Hematopoietic multipotent progenitor cell treated with erythropoietin and hydrocortisone succinate and interleukin-3 and kit ligand, for 6 days (in vitro differentiated cells): ENCODE results near the gene A3GALT2.

Experiments
- DNase-seq: peaks from one replicate; pipeline ENCODE4 v3.0.0-alpha.2; 2015

The A3GALT2 gene

DNA sequence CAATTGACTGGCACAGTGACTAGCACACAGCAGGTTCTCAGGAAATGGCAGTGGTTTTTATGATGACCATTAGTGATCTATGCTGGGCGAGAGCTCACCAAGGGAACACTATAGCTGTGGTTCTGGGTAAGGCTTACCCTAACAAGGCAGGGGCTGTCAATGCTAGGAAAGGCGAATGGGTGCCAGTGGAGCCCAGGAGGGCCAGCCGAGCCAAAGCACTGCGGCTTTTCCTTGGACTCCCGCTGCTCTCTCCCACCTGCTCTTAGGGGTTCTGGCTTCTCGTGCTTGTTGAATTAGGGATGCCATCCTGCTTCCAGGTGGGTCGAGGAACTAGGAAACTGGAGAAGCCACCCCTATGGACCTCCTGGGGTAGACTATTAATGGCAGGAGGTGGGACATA is 10.0 kb upstream of the A3GALT2 start:
- DNase-seq = no peak

DNA sequence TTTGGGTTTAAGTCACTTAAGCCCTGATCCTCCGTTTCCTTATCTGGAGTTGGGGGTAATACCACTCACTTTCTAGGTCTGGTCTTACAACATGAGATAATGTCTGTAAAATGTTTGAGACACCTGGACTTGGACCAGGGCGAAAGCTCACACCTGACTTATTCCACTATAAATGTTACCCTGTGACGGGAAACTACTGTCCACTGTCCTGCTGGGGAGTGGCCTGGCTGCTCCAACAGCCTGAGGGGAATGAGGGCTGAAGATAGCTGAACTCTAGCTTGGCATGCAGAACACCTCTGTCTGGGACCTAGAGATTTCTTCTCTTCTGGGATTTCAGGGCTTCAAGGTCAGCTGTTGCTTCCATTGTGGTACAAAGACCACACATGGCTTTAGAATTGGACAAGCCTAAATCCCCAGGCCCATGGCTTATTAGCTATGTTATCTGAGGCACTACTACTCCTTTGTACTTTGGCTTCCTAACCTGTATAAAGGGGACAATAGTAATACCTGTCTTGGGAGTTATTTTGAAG is 9.5 kb upstream of the A3GALT2 start:
- DNase-seq = no peak

DNA sequence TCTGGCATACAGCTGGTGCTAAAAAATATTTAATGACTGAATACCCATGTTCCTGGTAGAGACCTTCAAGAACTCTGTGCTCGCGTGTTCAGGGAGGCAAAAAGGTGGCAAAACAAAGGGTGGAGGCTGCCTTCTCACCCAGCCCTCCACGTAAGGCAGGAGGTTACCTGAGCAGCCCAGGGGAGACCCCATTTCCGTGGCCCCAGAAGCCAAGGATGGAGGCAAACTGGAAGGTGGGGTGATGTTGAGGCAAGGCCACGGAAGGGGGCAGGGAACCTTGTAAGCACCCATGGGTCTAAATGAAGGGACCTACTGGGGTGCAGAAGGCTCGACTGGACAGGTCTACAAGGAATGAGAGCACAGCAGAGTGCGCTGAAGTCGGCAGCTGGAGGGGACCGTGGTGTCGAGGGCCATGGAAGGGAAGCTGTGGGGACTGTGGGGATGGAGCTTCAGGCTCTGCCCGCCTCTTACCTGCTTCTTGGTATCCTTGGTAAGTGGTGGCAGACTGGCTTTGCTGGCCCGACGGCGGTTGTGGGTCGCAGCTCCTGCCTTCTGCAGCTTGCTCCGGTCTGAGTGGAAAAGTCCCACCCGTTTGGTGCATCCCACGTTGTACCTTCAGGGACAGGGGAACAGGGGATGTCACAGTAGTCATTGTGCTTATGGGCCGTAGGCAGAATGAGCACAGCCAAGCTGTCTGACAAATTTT is 8.9 kb upstream of the A3GALT2 start:
- DNase-seq = no peak

DNA sequence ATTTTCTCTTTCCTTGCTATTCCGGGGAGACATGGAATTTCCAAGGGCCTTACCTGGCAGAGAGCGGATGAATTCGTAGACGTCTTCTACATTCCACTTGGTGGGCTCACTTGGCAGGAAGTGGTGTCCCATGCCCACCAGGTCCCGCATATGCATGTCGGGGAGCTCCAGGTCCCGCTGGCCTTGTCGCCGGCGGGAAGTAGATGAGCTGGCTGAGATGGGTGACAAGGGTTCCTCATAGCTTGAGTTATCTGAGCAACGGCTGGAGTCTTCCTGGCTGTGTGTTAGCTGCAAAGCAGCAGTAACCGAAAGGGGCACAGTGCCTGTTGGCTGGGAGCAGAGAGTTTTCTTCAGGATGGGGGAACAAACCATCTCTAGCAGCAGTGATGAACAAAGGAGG is 7.9 kb upstream of the A3GALT2 start:
- DNase-seq = no peak

DNA sequence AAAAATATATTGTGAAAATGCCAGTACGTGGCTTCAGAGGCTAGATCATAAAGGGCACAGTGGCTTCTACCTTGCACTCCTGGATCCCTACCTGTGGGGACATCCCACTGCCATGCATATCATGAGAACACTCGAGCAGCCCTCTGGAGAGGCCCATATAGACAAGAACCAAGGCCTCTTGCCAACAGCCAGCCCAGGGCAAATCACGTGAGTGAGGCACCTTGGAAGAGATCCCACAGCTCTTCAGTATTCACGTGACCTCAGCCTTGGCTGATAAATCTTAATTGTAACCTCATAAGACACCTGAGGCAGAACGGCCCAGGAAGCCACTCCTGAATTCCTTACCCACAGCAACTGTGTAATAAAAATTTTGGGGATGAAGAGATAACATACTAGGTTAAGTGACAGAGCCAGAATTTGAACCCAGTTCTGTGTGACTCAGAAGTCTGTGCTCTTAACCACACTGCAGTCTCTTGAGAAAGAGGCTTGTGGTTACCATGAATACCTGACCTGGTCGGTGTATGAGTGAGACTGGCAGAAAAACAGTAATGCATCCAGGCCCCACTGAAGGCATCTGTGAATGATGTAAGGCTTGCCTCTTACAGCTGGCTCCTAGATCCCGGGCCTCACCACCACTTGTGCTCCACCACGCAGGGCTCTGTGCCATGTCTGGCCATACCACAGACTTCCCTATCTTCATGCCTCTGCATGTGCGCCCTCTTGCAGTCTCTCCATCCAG is 6.9 kb upstream of the A3GALT2 start:
- peak; percentile 27 for DNase-seq

DNA sequence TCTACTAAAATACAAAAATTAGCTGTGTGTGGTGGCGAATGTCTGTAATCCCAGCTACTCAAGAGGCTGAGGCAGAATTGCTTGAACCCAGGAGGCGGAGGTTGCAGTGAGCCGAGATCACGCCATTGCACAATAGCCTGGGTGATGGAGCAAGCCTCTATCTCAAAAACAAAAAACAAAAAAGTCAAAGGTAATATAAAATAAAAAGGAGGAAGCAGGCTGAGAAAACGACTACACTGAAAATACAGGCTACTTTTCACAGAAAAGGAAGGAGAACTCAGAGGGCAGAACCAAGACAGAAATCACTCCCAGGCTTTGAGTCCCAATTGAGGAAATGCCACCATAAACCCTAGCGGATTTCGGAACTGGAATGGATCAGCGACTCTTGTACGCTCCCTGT is 5.9 kb upstream of the A3GALT2 start:
- DNase-seq = no peak

DNA sequence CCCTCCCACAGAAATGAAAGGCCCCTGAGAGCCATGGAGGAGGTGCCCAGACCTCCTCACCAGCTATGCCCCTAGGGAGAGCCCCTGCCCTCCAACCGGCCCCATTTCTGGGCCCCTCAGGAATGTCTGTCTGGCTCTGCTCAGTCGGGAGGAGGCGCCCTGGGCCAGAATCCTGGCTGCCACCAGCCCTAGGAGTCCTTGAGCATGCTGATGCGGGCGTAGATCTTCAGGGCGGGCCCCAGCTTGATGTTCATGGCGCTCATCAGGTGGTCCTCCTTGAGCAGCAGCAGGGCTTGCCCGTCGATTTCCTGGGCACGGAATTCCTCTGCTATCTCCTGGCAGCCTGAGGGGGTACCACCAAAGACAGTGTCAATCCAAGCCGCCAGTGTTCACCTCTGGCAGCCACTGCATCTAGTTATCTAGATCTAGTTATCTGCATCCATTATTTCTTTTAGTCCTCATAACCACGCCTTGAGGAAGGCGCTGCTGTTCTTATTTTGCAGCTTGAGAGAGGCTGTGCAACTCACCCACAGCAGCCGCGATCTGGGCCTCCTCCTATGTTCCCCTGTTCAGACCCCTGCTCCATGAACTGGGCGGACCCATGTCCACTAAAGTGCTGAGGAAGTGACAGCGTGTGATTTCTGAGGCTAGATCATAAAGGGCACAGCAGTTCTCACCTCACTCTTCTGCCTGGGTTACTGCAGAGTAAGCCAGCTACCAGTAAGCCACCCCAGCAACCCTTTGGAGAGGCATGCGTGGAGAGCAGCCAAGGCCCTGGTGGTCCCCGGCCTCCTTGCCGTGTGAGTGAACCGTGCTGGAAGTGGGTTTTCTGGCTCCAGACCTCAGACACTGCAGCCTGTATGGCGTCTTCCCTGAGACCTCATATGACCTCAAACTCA is 4.0 kb upstream of the A3GALT2 start:
- DNase-seq = no peak

DNA sequence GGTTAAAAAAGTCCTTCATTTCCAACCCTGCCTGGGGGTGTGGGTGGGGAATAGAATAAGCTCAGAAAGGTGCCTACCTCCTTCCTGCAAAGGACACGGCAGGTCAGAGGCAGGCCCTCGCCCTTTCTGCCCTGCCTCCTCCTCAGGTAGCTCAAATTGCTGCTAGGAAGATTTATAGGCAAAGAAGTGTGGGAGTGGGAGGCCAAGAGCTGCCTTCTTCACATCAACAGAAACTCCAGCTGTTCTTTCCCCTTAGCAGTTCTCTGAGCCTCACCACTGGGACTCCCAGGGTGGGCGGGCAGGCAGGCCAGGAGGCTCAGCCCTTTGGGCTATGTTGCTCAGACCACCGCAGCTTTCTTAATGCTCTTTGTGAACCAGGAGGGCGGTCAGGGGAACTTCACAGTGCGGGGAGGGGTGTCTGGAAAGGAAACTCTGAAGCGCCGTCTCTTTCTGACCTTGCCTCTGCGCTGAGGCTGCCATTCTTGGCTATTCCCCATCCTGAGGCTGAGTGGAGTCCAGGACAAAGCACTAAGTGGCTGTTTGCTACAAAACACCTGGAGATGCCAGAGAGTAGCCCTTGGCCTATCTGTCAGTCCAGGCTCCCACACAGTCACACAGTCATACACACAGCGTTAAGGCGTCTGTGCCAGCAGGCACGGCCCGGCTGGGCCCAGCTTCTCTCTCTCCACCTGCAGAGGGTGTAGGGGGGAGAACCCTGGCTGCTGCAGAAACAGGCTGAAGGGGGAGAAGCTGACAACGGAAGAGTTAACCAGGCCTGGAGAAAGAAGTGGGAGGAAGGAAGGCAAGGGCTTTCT is 3.0 kb upstream of the A3GALT2 start:
- no peak for DNase-seq

DNA sequence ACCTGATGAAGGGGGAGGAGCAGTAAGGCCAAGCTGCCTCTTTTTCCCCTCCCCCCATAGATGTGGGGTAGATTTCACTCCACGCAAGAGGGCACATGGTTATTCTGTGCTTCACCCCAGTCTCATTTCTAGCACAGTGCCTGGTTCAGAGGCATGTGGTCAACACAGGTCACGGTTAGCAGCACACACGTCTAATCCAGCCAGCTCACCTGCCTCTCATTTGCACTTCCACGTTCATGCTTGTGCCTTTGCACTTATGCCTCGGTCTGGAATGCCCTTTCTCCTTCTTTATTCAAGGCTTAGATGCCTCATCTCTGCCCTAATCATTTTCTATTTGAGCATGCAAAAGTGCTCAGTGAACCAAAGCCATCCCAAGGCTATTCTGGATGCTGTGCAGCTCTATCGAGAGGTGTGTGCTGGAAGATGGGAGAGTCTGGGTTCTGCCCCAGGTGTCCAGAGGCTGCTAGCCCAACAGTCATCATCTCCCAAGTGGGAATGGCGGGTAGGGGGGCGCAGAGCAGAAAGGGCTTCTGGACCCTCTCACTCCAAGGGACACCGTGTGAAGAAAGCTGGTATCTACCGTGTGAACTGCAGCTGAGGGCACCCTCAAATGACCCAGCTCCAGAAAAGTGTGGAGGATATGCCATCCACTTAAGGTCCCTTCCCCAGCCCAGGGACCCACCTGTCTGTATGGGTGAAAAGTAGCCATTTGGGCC is 2.1 kb upstream of the A3GALT2 start:
- no peak for DNase-seq

DNA sequence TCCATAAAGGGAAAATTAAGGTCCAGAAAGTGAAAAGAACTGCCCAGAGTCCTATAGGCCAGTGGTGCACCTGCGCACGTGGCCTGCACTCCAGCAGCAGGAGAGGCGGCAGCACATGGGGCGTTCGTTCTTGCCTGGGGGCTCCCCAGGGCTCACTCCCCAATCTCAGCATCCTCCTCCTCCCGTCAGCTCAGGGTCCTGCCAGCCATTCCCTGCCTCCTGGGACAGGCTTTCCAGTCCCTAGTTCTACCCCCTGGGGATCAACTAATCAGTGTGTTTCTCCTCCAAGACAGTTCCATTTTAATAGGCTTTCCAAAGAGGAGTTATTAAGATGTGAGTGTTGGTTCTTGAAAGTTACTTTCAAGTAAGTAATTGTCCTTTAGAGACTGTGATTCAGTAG is 1.2 kb upstream of the A3GALT2 start:
- DNase-seq = no peak

DNA sequence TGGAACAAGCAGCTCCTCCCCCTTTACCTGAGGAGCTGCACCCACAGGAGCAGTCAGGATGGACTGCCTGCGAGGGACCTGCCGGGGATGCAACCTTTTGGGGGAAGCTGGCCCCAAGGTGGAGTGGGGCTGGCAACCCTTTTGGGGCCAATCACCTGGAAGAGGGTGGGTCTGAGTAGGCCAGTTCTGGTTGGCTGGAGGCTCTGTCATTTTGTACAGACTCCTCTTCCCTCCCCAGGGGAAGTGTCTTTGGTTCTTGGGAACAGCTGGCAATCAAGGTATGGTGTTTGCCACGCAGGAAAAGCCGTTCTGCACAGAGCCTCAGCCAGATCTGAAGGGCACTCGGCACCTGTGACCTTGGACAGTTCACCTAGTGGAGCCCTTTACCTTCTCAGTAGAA is 280 bp upstream of the A3GALT2 start:
- DNase-seq = no peak

DNA sequence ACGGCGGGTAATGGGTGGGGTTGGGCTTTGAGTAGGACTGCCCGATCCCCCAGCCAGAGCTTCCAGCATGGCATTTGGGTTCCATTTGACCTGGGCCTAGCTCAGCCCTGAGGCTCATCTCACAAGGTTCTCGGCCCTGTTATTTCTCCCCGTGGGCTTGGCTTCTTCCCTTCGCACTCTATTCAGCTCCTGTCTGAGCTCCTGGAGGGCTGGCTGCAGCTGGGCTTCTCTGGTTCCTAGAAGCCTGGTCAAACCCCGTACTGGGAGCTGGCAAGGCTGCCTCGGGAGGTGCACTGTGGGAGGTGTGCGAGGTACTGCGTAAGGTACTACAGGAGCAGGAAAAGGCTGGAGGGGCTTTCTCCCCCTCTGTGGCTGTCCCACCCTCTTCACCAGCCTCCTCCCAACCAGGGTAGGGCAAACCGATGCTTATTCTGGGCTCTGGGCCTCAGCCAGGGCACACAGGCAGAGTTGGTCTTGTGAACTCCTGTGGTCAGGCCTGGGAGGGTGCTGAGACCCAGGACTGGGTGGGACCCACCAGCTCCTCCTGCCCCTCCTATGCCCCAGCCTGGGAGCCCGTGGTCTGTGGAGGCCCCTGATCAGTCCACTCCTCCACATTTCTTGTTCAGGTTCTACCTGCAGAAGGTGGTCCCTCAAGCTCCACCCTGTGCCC is 814 bp downstream of the A3GALT2 start:
- no peak for DNase-seq

DNA sequence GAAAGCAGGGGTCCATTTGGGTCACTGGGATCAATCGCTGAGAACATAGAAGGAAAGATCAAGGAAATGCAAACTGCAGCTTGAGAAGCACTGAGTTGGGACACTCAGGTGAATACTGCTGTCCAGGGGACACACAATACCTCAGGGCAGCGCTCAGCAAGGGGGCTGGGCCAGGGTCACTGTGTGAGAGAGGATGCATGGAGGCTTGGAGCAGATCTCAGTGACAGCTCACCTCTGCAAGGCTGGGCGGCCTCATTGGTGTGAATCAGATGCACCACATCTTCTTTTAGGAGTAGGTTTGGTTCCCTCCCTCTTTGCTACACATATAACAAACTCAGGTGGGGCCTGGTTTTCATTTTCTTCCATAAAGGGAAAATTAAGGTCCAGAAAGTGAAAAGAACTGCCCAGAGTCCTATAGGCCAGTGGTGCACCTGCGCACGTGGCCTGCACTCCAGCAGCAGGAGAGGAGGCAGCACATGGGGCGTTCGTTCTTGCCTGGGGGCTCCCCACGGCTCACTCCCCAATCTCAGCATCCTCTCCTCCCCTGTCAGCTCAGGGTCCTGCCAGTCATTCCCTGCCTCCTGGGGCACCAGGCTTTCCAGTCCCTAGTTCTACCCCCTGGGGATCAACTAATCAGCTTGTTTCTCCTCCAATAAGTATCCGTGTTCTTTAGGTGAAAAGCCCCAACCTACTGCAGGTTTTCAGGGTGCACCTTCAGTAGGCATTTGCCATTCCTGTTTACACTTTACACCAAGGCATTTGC is 1.5 kb downstream of the A3GALT2 start:
- no peak for DNase-seq

DNA sequence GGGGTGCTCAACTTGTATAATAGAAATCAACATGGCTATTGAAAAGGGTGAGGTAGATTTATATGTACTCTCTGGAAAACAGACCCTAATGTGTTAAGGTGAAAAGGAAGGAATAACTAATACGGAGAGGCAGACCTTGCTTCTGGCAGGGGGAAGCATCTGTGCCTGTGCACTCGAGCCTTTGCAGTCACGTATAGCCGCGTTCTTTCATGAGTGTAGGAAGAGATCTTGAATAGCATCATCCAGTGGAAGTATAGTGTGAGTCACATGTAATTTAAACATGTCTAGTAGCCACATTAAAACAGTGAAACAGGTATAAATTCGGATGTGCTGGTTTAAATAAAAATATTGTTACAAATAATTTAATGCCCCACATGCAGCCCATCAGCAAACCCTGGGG is 3.0 kb downstream of the A3GALT2 start:
- DNase-seq = no peak

DNA sequence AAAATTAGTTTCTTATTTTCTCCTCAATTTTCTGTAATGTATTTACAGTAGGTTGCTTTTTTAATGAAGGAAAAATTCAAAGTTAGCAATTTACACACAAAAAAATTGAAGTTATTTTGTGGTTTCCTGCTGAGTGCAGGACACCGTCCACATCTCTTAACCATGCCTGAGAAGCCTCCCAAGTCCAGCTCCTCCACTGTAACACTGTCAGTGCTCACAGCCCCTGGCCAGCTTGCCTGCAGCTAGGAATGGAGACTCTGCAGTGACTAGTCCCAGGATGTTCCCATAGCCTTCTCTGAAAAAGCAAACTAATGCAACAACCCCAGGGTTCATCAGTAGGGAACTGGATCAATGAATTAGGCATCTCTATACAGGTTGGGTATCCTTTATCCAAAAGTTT is 3.5 kb downstream of the A3GALT2 start:
- DNase-seq = no peak

DNA sequence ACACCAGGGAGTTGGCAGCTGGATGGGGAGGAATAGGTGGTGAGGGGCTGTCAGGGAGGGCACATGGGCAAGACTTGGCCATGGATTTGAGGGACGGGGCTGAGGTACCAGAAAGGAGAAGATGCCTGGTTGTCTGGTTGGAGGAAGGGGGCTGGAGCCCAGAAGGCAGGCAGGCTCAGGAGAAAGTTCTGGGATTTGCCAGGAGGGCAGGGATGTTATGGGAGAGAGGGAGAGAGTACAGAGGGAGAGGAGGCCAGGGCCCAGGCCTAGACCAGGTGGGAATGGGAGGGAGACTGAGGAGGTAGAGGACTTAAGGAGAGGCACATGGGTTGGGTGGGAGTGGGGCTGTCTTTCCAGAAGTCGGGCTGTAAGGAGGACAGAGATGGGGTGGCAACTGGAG is 4.3 kb downstream of the A3GALT2 start:
- no peak for DNase-seq

DNA sequence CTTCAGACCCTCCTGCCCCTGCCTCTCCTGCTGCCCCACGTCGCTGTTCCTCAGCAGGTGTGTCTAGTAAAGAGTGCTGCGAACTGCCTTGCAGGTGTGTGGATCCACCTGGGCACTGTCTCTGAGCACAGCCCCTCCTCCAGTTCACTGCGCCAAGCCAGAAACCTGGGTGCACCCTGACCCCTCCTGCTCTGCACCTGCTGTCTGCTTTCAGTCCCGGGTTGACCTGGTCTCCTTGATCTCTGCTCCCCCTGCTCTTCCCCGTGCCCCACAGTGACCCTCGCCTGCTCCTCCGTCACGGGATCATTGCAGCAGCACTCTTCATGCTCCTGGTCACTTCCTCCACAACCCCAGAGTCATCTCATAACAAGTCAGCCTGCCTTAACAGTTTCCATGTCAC is 6.5 kb downstream of the A3GALT2 start:
- DNase-seq = no peak

DNA sequence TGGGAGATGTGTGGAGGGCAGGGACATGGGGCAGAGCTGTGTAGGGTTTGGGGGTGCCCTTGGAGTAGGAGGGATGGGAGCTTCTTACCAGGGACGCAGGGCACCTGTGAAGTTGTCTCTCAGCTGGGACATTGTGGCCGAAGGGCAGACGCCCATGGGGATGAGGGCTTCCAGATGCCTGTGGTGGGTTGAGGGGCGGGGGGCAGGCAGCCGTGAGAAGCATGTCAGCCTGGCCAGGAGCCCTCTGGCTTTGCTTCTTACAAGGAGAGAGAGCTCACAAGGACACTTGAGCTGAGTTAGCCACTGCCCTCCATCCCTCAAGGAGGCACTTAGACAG is 8.5 kb downstream of the A3GALT2 start:
- no peak for DNase-seq

DNA sequence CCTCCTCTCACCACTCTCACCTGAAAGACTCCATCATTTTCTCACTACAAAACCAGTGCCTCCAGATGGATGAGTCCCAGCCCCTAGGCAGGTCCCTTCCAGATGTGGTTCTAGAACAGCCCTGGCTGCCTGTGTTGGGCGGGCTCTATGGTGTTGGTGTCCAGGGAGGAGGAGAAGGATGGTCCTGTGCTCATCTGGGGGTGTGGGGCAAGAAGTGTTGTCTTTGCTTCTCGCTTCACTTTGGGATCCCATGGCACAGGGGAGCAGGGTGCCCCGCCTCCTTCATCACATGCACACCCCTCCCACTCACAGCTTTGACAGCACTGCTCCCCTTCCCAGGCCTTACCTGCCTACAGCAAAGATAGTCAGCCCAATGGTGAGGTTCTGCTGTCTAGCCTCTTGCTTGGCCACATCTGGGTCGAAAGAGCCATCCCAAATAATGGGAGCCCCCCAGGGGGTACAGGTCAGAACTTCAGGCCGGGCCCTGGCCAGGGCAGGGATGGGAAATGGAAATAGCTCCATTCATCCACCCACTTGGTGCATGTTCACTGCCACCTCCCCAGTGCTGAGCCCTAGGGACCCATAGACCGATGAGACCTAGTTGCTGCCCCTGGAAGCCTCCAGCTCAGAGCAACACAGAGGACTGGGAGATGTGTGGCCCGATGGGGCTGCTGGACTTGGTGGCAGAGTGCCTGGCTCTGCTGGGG is 9.0 kb downstream of the A3GALT2 start:
- no peak for DNase-seq

DNA sequence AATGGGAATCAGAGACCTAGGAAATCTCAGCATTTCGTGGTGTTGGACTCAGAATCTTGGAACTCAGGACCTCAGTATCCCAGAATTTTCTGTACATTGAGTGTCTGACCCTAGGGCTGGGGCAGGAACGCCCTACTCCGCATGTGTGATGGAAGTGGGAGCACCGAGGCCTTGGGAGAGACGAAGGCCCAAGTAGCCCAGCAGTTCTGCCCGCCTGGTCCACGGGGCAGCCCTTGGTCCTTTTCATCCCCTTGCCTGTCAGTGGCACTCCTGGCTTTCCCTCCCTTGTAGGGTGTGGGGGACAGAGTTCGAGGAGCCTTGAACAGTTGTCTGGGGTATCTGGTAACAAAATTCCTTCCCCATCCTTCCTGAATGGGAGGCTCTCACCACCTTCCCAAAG is 10.2 kb downstream of the A3GALT2 start:
- no peak for DNase-seq
